Sigmoid colon (tissue), 7 donors: ENCODE data around the gene FBXO15. TPM values are rescaled to one million over a fixed set of nuclear protein-coding genes. Genes with fewer than 3 reads are reported as not detected.
A peak's percentile ranks its signal among the peaks of the same experiment; 100 is the strongest.

ENCODE experiments used
- DNase-seq: peaks from one replicate; pipeline ENCODE4 v3.0.0-alpha.2; 2019
- H3K27ac ChIP-seq, 4 donors: fragments of 200-600 bp; sonication (generic); one replicate each; pipeline ENCODE4 v1.5.1; 2016 to 2019; ENCODE audit warnings: mild to moderate bottlenecking in 1 of 4
- H3K27me3 ChIP-seq, 3 donors: fragments of 200-600 bp; sonication (generic); one replicate each; pipeline ENCODE4 v1.5.1; 2019; ENCODE audit warnings: mild to moderate bottlenecking in 1 of 3
- H3K36me3 ChIP-seq, 4 donors: fragments of 200-600 bp; sonication (generic); one replicate each; pipeline ENCODE4 v1.5.1; 2016 to 2019
- H3K4me1 ChIP-seq, 4 donors: fragments of 200-600 bp; sonication (generic); one replicate each; pipeline ENCODE4 v1.5.1; 2017 to 2019
- H3K4me3 ChIP-seq, 4 donors: fragments of 200-600 bp; sonication (generic); one replicate each; pipeline ENCODE4 v1.5.1; 2017 to 2019; ENCODE audit warnings: mild to moderate bottlenecking in 2 of 4, moderate library complexity in 1 of 4
- H3K9me3 ChIP-seq, 4 donors: fragments of 200-600 bp in 3 of 4; sonication (generic) in 3 of 4; one replicate each; pipeline versions ENCODE4 v1.5.1 to v1.6.1; 2013 to 2019
- EP300 ChIP-seq, 4 donors: sonication (generic); formaldehyde crosslinking; IDR thresholded peaks; one replicate each; pipeline ENCODE4 v1.6.1; 2017; ENCODE audit warnings: antibody characterized with exemption in 4 of 4
- POLR2A ChIP-seq, 2 donors: fragments of 450-650 bp; IDR thresholded peaks; one replicate each; pipeline ENCODE4 v1.6.1; 2016; ENCODE audit warnings: antibody characterized with exemption in 2 of 2, mild to moderate bottlenecking in 2 of 2, moderate library complexity in 2 of 2
- POLR2AphosphoS5 ChIP-seq, 4 donors: sonication (generic); formaldehyde crosslinking; IDR thresholded peaks; one replicate each; pipeline ENCODE4 v1.6.1; 2017; ENCODE audit warnings: antibody characterized with exemption in 4 of 4
- WGBS, 2 donors: extraction: QIAGEN DNeasy Blood & Tissue Kit; methylation state at CpG; one replicate each; pipeline ENCODE4 v1.1.7; 2013; 5-methylcytosine and 5-hydroxymethylcytosine counted together
- intact Hi-C: fragments of 100-400 bp; cut with DNase I; formaldehyde crosslinking; loops from one replicate; pipeline ENCODE4 v1.15.1; 2023
- polyA plus RNA-seq, 3 donors: library from polyadenylated mRNA; stranded (reverse); fragments of 200-250 nt; gene quantifications; one replicate each; pipeline ENCODE4 v1.2.3, GENCODE V29; 2013
- total RNA-seq, 4 donors: library from RNA; depleted of rRNA; stranded (reverse); fragments of >200 nt; gene quantifications; one replicate each; pipeline ENCODE4 v1.1.0, GENCODE V29; 2016
- TF ChIP-seq, protein P1 (sequence below), 4 experiments: fragments of 450-650 bp in 3 of 4; fragments of 200-600 bp in 1 of 4; IDR thresholded peaks; one replicate each; pipeline ENCODE4 v1.5.1; 2016 to 2019; ENCODE audit warnings: antibody characterized with exemption in 4 of 4, mild to moderate bottlenecking in 3 of 4, moderate library complexity in 2 of 4
- donor health status: healthy with polysubstance abuse.
- donor health status: Bipolar disorder and iron deficiency.
- donor health status: healthy.

FBXO15 gene
- total and polyA plus RNA-seq, 7 donors, result 0.36 to 2.2 (median 0.87) TPM; not detected in 4

DNA sequence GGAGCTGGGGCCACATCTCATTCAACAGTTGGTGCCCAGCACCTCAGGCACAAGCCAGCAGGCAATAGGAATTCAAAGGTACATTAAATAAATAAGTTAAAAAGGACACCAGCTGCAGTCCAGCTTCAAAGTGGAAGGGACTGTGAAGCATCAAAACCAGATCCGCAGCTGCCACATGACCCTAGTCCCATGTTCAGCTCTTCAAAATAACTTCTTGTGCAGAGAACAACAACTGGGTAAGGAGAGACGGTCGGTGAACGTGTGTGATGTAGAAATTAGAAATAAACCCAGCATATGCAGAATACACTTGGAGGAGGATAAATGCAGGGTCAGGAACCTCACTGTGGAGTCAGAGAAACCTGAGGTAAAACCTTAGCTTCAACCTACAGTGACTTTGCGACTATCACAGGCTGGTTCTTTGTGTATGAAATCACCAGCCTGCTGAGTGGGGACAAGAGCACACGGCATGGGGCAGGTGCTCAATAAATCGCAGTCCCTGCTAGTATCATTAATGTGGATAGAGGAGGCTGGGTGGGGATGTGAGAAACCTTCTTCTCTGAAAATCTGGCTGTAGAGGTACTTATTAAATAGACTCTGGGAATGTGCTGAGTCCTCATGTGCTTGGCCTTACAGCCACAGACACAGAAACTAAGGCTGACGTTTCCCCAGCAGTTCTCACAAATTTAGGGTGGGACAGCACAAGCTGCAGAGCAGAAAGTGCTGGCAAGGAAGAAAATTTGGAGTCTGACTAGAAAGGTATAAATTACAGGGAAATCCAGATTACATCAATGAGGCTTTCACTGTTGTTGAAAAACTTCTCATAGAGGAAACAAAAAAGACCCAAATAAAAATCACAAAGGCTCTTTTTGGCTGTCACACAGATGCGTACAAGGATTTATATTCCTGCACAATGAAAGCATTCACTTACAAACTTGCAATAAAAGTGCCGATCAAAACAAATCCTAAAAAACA is 20.7 kb downstream of the FBXO15 start:
- 46 to 65% methylated on average over 10 of the region's 10 CpGs for WGBS, 2 donors
- Histone ChIP-seq H3K27ac (no peak overlapping the region), H3K36me3 (no peaks in the 10 kb centered on the region), H3K9me3 (no peaks in the 10 kb centered on the region), H3K4me3 (no peak overlapping the region), H3K4me1 (peaks cover 0 to 10% (median 0%) of the 10 kb centered on the region in 4 donors), H3K27me3 (no peaks in the 10 kb centered on the region)
- intact Hi-C loops, result no loop called here
- no peak for DNase-seq
- no peak for TF ChIP-seq POLR2AphosphoS5 (IDR thresholded peaks at IDR 0.05)
- TF ChIP-seq, protein P1, sequence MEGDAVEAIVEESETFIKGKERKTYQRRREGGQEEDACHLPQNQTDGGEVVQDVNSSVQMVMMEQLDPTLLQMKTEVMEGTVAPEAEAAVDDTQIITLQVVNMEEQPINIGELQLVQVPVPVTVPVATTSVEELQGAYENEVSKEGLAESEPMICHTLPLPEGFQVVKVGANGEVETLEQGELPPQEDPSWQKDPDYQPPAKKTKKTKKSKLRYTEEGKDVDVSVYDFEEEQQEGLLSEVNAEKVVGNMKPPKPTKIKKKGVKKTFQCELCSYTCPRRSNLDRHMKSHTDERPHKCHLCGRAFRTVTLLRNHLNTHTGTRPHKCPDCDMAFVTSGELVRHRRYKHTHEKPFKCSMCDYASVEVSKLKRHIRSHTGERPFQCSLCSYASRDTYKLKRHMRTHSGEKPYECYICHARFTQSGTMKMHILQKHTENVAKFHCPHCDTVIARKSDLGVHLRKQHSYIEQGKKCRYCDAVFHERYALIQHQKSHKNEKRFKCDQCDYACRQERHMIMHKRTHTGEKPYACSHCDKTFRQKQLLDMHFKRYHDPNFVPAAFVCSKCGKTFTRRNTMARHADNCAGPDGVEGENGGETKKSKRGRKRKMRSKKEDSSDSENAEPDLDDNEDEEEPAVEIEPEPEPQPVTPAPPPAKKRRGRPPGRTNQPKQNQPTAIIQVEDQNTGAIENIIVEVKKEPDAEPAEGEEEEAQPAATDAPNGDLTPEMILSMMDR (IDR thresholded peaks at IDR 0.05), result no peak
- no peak for TF ChIP-seq POLR2A (IDR thresholded peaks at IDR 0.05)
- no peak for TF ChIP-seq EP300 (IDR thresholded peaks at IDR 0.05)

- H3K27me3 ChIP-seq, result no peaks in the 10 kb centered on the region
- H3K9me3 ChIP-seq, result no peaks in the 10 kb centered on the region
- intact Hi-C loops, result no loop called here
- no peak overlapping the region for H3K27ac ChIP-seq
- H3K4me3 ChIP-seq, result no peak overlapping the region
- TF ChIP-seq, protein P1 (IDR thresholded peaks at IDR 0.05), result no peak
- no peak for TF ChIP-seq POLR2AphosphoS5 (IDR thresholded peaks at IDR 0.05)
- TF ChIP-seq POLR2A (IDR thresholded peaks at IDR 0.05), result no peak
- no peak for TF ChIP-seq EP300 (IDR thresholded peaks at IDR 0.05)
- no peak for DNase-seq
- 73 to 80% methylated on average over 1 of the region's 1 CpG for WGBS, 2 donors
- H3K36me3 ChIP-seq, result no peaks in the 10 kb centered on the region
- peaks cover 0 to 5% (median 0%) of the 10 kb centered on the region in 4 donors for H3K4me1 ChIP-seq
Observed at GRCh38 chr18:74124642-74125041, 23.0 kb downstream of the FBXO15 start.

DNA sequence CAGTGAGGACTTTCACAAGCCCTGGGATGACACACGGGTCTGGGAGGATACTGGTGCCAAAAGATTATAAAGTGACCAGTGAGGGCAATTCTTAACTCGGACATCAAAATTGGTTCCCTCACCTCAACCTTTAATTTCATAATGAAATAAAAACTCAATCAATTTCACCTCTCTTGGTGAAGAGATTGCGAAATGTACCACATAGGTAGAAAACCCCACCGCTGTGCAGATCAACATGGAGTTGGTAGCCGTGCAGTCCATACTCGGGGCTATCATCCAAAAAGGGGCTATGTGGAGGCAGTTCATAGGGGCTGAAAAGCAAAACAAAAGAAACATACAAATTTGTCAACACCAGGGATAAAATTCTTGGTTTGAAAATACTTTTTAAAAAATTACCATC is 24.4 kb downstream of the FBXO15 start:
- Histone ChIP-seq H3K9me3 (no peaks in the 10 kb centered on the region), H3K4me1 (peaks cover 0 to 5% (median 0%) of the 10 kb centered on the region in 4 donors), H3K27me3 (no peaks in the 10 kb centered on the region), H3K36me3 (no peaks in the 10 kb centered on the region), H3K27ac (no peak overlapping the region), H3K4me3 (no peak overlapping the region)
- TF ChIP-seq, protein P1 (IDR thresholded peaks at IDR 0.05), result no peak
- TF ChIP-seq POLR2AphosphoS5 (IDR thresholded peaks at IDR 0.05), result no peak
- no peak for TF ChIP-seq POLR2A (IDR thresholded peaks at IDR 0.05)
- TF ChIP-seq EP300 (IDR thresholded peaks at IDR 0.05), result no peak
- WGBS, 2 donors, result 88 to 97% methylated on average over 6 of the region's 6 CpGs
- no peak for DNase-seq
- intact Hi-C loops, result no loop called here

GRCh38 chr18:74116633-74117554 is 30.7 kb downstream of the FBXO15 start:
- Histone ChIP-seq H3K4me3 (no peak overlapping the region), H3K9me3 (peaks cover 0 to 7% (median 0%) of the 10 kb centered on the region in 4 donors), H3K4me1 (no peaks in the 10 kb centered on the region), H3K36me3 (no peaks in the 10 kb centered on the region), H3K27me3 (no peaks in the 10 kb centered on the region), H3K27ac (no peak overlapping the region)
- intact Hi-C loops, result no loop called here
- WGBS, 2 donors, result 41 to 56% methylated on average over 9 of the region's 9 CpGs
- TF ChIP-seq, protein P1 (IDR thresholded peaks at IDR 0.05), result peak in 1 of 4 experiments; percentile 28
- TF ChIP-seq POLR2A (IDR thresholded peaks at IDR 0.05) (no peak), POLR2AphosphoS5 (IDR thresholded peaks at IDR 0.05) (no peak)
- DNase-seq, result no peak
